ENCODE measurements around the gene CADM2. TPM values are rescaled to one million over a fixed set of nuclear protein-coding genes. Genes with fewer than 3 reads are reported as not detected.

Gene CADM2
- total and polyA plus RNA-seq, 2 donors from 2014 or later: 0.06 to 0.25 TPM

- FAIRE-seq: no peak
- no peak overlapping the region for H3K4me3 ChIP-seq (ENCODE audit: low read length in 3 of 3)
- H3K36me3 ChIP-seq (ENCODE audit: control insufficient read depth in 2 of 3, insufficient read depth in 3 of 3, low read length in 3 of 3): no peaks in the 10 kb centered on the region
- H3K27ac ChIP-seq (ENCODE audit: low read depth in 2 of 2, low read length in 2 of 2): no peak overlapping the region
- intact Hi-C loops (cut with DNase I): no loop called here
- no peak for TF ChIP-seq CTCF (IDR thresholded peaks at IDR 0.05; ENCODE audit: borderline replicate concordance, extremely low read depth, insufficient read depth)
- H3K9ac ChIP-seq (ENCODE audit: low read length in 3 of 3): no peak overlapping the region
- H3K9me3 ChIP-seq (ENCODE audit: control insufficient read depth in 2 of 3, insufficient read depth in 1 of 3, low read length in 3 of 3): no peaks in the 10 kb centered on the region
- H3K4me1 ChIP-seq (ENCODE audit: control insufficient read depth in 2 of 3, insufficient read depth in 2 of 3, low read depth in 1 of 3, low read length in 3 of 3): no peaks in the 10 kb centered on the region
- no peaks in the 10 kb centered on the region for H3K27me3 ChIP-seq (ENCODE audit: control insufficient read depth, insufficient read depth, low read length)
- no peak for DNase-seq
Measured at GRCh38 chr3:85632921-85633320, 674.1 kb downstream of the CADM2 start.

- Histone ChIP-seq H3K9me3 (ENCODE audit: control insufficient read depth in 2 of 3, insufficient read depth in 1 of 3, low read length in 3 of 3) (no peaks in the 10 kb centered on the region), H3K4me3 (ENCODE audit: low read length in 3 of 3) (no peak overlapping the region), H3K4me1 (ENCODE audit: control insufficient read depth in 2 of 3, insufficient read depth in 2 of 3, low read depth in 1 of 3, low read length in 3 of 3) (no peaks in the 10 kb centered on the region), H3K36me3 (ENCODE audit: control insufficient read depth in 2 of 3, insufficient read depth in 3 of 3, low read length in 3 of 3) (no peaks in the 10 kb centered on the region), H3K9ac (ENCODE audit: low read length in 3 of 3) (no peak overlapping the region), H3K27me3 (ENCODE audit: control insufficient read depth, insufficient read depth, low read length) (no peaks in the 10 kb centered on the region), H3K27ac (ENCODE audit: low read depth in 2 of 2, low read length in 2 of 2) (no peak overlapping the region)
- no peak for DNase-seq
- TF ChIP-seq CTCF (IDR thresholded peaks at IDR 0.05; ENCODE audit: borderline replicate concordance, extremely low read depth, insufficient read depth): no peak
- intact Hi-C loops (cut with DNase I): no loop called here
- no peak for FAIRE-seq
Measured at GRCh38 chr3:85652360-85652759, 693.6 kb downstream of the CADM2 start.

GRCh38 chr3:85660451-85660850, 701.7 kb downstream of the CADM2 start:
- H3K27ac ChIP-seq (ENCODE audit: low read depth in 2 of 2, low read length in 2 of 2): no peak overlapping the region
- intact Hi-C loops (cut with DNase I): no loop called here
- FAIRE-seq: no peak

More at GRCh38 chr3:85660451-85660850, 701.7 kb downstream of the CADM2 start:
- no peak for TF ChIP-seq CTCF (IDR thresholded peaks at IDR 0.05; ENCODE audit: borderline replicate concordance, extremely low read depth, insufficient read depth)
- DNase-seq: no peak
- H3K9me3 ChIP-seq (ENCODE audit: control insufficient read depth in 2 of 3, insufficient read depth in 1 of 3, low read length in 3 of 3): no peaks in the 10 kb centered on the region
- no peaks in the 10 kb centered on the region for H3K4me1 ChIP-seq (ENCODE audit: control insufficient read depth in 2 of 3, insufficient read depth in 2 of 3, low read depth in 1 of 3, low read length in 3 of 3)
- H3K4me3 ChIP-seq (ENCODE audit: low read length in 3 of 3): no peak overlapping the region
- no peaks in the 10 kb centered on the region for H3K36me3 ChIP-seq (ENCODE audit: control insufficient read depth in 2 of 3, insufficient read depth in 3 of 3, low read length in 3 of 3)
- H3K9ac ChIP-seq (ENCODE audit: low read length in 3 of 3): no peak overlapping the region
- no peaks in the 10 kb centered on the region for H3K27me3 ChIP-seq (ENCODE audit: control insufficient read depth, insufficient read depth, low read length)

Data from kidney (tissue), 14 donors.